Muscle layer of colon (tissue), 2 donors: Measurements from ENCODE around the gene PHKA2.
"Not testable (repeated sequence)": the region's sequence is repeated elsewhere in the genome, so short reads cannot be mapped to it uniquely, and the experiment has no call there.

Experiments used
- H3K27ac ChIP-seq: one replicate; pipeline ENCODE4 v1.7.0; 2013; ENCODE audit warnings: low read depth, mild to moderate bottlenecking, low read length, moderate library complexity
- H3K27me3 ChIP-seq, 2 donors: one replicate each; pipeline ENCODE4 v1.7.0; 2013; ENCODE audit warnings: low read length in 2 of 2, mild to moderate bottlenecking in 2 of 2; ENCODE audit not compliant: insufficient read depth in 2 of 2, control insufficient read depth in 1 of 2
- H3K36me3 ChIP-seq: one replicate; pipeline ENCODE4 v1.7.0; 2013; ENCODE audit warnings: mild to moderate bottlenecking, low read length; ENCODE audit not compliant: insufficient read depth
- H3K4me1 ChIP-seq: one replicate; pipeline ENCODE4 v1.7.0; 2013; ENCODE audit warnings: mild to moderate bottlenecking, low read length; ENCODE audit not compliant: insufficient read depth
- H3K4me3 ChIP-seq, 2 donors: one replicate each; pipeline ENCODE4 v1.7.0; 2013; ENCODE audit warnings: low read length in 2 of 2, low read depth in 1 of 2, mild to moderate bottlenecking in 1 of 2, moderate library complexity in 1 of 2
- H3K9ac ChIP-seq: one replicate; pipeline ENCODE4 v1.7.0; 2013; ENCODE audit warnings: low read length
- H3K9me3 ChIP-seq: one replicate; pipeline ENCODE4 v1.7.0; 2013; ENCODE audit warnings: mild to moderate bottlenecking, low read length
- donor health status: abdominal sarcoma.
- donor health status: Adenocarcinoma of cecum.

PHKA2 gene, protein sequence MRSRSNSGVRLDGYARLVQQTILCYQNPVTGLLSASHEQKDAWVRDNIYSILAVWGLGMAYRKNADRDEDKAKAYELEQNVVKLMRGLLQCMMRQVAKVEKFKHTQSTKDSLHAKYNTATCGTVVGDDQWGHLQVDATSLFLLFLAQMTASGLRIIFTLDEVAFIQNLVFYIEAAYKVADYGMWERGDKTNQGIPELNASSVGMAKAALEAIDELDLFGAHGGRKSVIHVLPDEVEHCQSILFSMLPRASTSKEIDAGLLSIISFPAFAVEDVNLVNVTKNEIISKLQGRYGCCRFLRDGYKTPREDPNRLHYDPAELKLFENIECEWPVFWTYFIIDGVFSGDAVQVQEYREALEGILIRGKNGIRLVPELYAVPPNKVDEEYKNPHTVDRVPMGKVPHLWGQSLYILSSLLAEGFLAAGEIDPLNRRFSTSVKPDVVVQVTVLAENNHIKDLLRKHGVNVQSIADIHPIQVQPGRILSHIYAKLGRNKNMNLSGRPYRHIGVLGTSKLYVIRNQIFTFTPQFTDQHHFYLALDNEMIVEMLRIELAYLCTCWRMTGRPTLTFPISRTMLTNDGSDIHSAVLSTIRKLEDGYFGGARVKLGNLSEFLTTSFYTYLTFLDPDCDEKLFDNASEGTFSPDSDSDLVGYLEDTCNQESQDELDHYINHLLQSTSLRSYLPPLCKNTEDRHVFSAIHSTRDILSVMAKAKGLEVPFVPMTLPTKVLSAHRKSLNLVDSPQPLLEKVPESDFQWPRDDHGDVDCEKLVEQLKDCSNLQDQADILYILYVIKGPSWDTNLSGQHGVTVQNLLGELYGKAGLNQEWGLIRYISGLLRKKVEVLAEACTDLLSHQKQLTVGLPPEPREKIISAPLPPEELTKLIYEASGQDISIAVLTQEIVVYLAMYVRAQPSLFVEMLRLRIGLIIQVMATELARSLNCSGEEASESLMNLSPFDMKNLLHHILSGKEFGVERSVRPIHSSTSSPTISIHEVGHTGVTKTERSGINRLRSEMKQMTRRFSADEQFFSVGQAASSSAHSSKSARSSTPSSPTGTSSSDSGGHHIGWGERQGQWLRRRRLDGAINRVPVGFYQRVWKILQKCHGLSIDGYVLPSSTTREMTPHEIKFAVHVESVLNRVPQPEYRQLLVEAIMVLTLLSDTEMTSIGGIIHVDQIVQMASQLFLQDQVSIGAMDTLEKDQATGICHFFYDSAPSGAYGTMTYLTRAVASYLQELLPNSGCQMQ

DNA sequence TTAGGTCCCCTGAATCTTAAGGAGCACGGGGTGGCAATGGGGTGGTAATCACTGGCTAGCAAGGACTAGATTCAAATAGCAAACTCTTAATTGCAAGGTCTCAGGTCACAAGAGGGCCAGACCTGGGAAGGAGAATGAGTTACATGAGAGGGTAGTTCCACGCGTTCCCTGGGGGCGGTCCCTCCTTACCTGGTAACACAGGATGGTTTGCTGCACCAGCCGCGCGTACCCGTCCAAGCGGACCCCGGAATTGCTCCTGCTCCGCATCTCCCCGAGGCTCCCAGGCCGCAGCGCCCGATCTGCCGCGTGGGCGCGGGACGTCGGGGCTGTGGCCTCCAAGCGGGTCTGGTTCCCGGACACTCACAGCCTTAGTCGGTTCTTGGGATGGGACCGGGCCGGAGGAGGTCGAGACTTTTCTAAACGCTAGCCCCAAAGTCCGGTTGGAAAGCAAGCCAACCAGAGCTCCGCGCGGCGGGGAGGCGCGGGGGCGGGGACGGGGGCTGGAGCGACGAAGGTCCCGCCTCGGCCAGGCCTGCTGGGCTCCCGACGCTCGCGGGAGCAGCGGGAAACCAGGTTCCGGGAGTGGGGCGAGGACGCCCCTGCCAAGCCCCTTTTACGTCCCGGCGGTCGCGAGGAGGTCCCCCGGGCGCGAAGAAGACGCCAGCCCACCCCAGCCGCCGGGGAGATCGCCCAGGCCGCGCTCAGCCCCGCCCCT is at the start of gene PHKA2:
TSS of gene PHKA2 (minus strand) at position 449 of the 715 bp plus-strand sequence. CDS start at position 267, 182 bp downstream.
- peak within 1 kb of the TSS; percentile 66 for H3K27ac ChIP-seq
- H3K4me3 ChIP-seq: peak within 1 kb of the TSS; percentile 53 to 54
- H3K9me3 ChIP-seq: no peaks in the 10 kb centered on the region
- peaks cover 0 to 9% of the 10 kb centered on the region in 2 donors for H3K27me3 ChIP-seq
- no peaks in the 10 kb centered on the region for H3K36me3 ChIP-seq
- H3K9ac ChIP-seq: peak within 1 kb of the TSS; percentile 37
- H3K4me1 ChIP-seq: peaks cover 4% of the 10 kb centered on the region

- H3K27ac ChIP-seq: no peak overlapping the region
- no peak overlapping the region for H3K4me3 ChIP-seq
- H3K9ac ChIP-seq: no peak overlapping the region
- H3K27me3 ChIP-seq: no peaks in the 10 kb centered on the region
- H3K36me3 ChIP-seq: no peaks in the 10 kb centered on the region
- H3K4me1 ChIP-seq: no peaks in the 10 kb centered on the region
- no peaks in the 10 kb centered on the region for H3K9me3 ChIP-seq
Observed at GRCh38 chrX:19030805-19031204, 46.9 kb upstream of the PHKA2 start.

DNA sequence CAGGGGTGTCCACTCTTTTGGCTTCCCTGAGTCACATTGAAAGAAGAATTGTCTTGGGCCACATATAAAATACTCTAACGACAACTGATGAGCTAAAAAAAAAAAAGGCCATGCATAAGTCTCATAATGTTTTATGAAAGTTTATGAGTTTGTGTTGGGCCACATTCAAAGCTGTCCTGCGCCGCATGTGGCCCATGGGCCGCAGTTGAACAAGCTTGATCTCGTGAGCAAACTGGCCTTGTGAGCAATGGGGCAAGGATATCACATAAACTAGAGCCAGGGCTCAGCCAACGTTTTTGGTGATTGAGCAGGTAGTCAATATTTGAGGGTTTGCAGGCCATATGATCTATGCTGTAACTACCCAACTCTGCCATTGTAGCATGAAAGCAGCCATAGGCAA is 44.6 kb upstream of the PHKA2 start:
- no peak overlapping the region for H3K4me3 ChIP-seq
- no peaks in the 10 kb centered on the region for H3K36me3 ChIP-seq
- H3K9me3 ChIP-seq: no peaks in the 10 kb centered on the region
- no peaks in the 10 kb centered on the region for H3K27me3 ChIP-seq
- no peak overlapping the region for H3K27ac ChIP-seq
- H3K9ac ChIP-seq: no peak overlapping the region
- H3K4me1 ChIP-seq: no peaks in the 10 kb centered on the region

GRCh38 chrX:19024366-19024765 is 40.5 kb upstream of the PHKA2 start:
- no peak overlapping the region for H3K4me3 ChIP-seq
- H3K27me3 ChIP-seq: no peaks in the 10 kb centered on the region
- H3K4me1 ChIP-seq: no peaks in the 10 kb centered on the region
- no peaks in the 10 kb centered on the region for H3K9me3 ChIP-seq
- H3K36me3 ChIP-seq: no peaks in the 10 kb centered on the region
- no peak overlapping the region for H3K27ac ChIP-seq
- H3K9ac ChIP-seq: no peak overlapping the region

GRCh38 chrX:19019996-19020395 is 36.1 kb upstream of the PHKA2 start:
- Histone ChIP-seq H3K36me3 (no peaks in the 10 kb centered on the region), H3K4me3 (no peak overlapping the region), H3K9ac (no peak overlapping the region), H3K27me3 (no peaks in the 10 kb centered on the region), H3K9me3 (no peaks in the 10 kb centered on the region), H3K4me1 (no peaks in the 10 kb centered on the region), H3K27ac (no peak overlapping the region)

GRCh38 chrX:19017271-19017670 is 33.4 kb upstream of the PHKA2 start:
- H3K36me3 ChIP-seq: no peaks in the 10 kb centered on the region
- no peak overlapping the region for H3K27ac ChIP-seq
- no peak overlapping the region for H3K9ac ChIP-seq
- no peaks in the 10 kb centered on the region for H3K4me1 ChIP-seq
- H3K4me3 ChIP-seq: no peak overlapping the region
- no peaks in the 10 kb centered on the region for H3K9me3 ChIP-seq
- H3K27me3 ChIP-seq: no peaks in the 10 kb centered on the region

- not testable (repeated sequence) for H3K4me3 ChIP-seq, H3K27me3 ChIP-seq, H3K9ac ChIP-seq, H3K9me3 ChIP-seq, H3K27ac ChIP-seq, H3K36me3 ChIP-seq, H3K4me1 ChIP-seq
Observed at GRCh38 chrX:19016614-19017013, 32.7 kb upstream of the PHKA2 start.

DNA sequence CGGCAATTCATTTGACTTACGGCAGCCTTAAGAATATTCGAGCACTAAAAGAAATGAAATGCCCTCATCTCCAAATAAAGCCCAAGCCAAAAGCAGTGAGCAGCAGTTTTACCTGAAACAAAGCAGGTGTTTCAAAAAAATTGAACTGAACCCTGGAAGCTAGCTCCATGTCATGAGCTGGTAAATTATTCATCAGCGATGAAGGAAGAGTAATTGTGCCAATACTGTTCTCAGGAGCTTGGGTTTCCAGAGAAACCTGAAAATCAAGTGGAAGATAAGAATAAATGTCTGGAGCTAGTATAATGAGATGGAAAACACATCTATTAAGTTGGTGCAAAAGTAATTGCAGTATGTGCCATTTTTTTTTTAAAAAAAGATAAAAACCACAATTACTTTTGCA is 24.0 kb upstream of the PHKA2 start:
- no peaks in the 10 kb centered on the region for H3K27me3 ChIP-seq
- H3K9ac ChIP-seq: no peak overlapping the region
- no peaks in the 10 kb centered on the region for H3K4me1 ChIP-seq
- H3K9me3 ChIP-seq: no peaks in the 10 kb centered on the region
- no peak overlapping the region for H3K27ac ChIP-seq
- H3K4me3 ChIP-seq: no peak overlapping the region
- H3K36me3 ChIP-seq: no peaks in the 10 kb centered on the region

GRCh38 chrX:19007011-19007410 is 23.1 kb upstream of the PHKA2 start:
- Histone ChIP-seq H3K4me3 (no peak overlapping the region), H3K36me3 (no peaks in the 10 kb centered on the region), H3K9me3 (no peaks in the 10 kb centered on the region), H3K9ac (no peak overlapping the region), H3K27ac (no peak overlapping the region), H3K4me1 (no peaks in the 10 kb centered on the region), H3K27me3 (no peaks in the 10 kb centered on the region)

DNA sequence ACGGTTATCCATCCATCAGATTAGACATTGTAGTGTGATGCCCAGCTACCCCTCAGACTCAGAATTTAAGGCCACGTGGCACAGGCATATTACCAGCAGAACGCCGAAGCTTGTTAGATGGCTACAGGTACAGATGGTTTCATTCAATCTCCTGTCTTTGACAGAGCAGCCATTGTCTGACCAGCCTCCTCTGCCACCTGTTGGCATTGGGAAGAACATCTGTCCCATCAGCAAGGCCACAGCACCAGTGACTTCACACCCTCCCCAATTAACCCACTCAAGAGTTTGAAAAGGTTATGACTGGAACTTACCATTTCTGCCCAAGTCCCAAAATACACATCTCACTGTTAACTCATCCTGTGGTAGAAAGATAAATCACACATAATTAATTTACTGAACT is 22.0 kb upstream of the PHKA2 start:
- H3K9ac ChIP-seq: no peak overlapping the region
- H3K4me3 ChIP-seq: no peak overlapping the region
- H3K36me3 ChIP-seq: no peaks in the 10 kb centered on the region
- H3K27ac ChIP-seq: no peak overlapping the region
- no peaks in the 10 kb centered on the region for H3K4me1 ChIP-seq
- H3K9me3 ChIP-seq: no peaks in the 10 kb centered on the region
- no peaks in the 10 kb centered on the region for H3K27me3 ChIP-seq

GRCh38 chrX:19003756-19004155 is 19.8 kb upstream of the PHKA2 start:
- Histone ChIP-seq H3K36me3 (no peaks in the 10 kb centered on the region), H3K9me3 (no peaks in the 10 kb centered on the region), H3K27ac (no peak overlapping the region), H3K9ac (no peak overlapping the region), H3K4me3 (no peak overlapping the region), H3K4me1 (no peaks in the 10 kb centered on the region), H3K27me3 (peaks cover 0 to 3% of the 10 kb centered on the region in 2 donors)
